Heart right ventricle (tissue), 16 donors: Measurements from ENCODE around the gene CACNA1C. TPM values are rescaled to one million over a fixed set of nuclear protein-coding genes. Genes with fewer than 3 reads are reported as not detected.
A peak's percentile ranks its signal among the peaks of the same experiment; 100 is the strongest.

Source experiments
- ATAC-seq, 8 donors: fragments of 200-7000 bp; cut with Tn5 transposase; one replicate each; pipeline ENCODE4 v1.9.1; 2020; ENCODE audit warnings: mild to moderate bottlenecking in 8 of 8, moderate library complexity in 8 of 8, moderate number of reproducible peaks in 1 of 8
- DNase-seq, 2 donors: peaks; one replicate each; pipeline ENCODE4 v3.0.0-alpha.2; 2020
- H3K27ac ChIP-seq, 10 donors: fragments of 200-600 bp; sonication (generic) in 2 of 10; one replicate each; pipeline versions ENCODE4 v1.5.0 to v1.8.0; 2020 to 2022; ENCODE audit warnings: mild to moderate bottlenecking in 3 of 10
- H3K27me3 ChIP-seq, 7 donors: fragments of 200-600 bp; one replicate each; pipeline ENCODE4 v1.8.0; 2021 to 2022; ENCODE audit warnings: mild to moderate bottlenecking in 2 of 7
- H3K36me3 ChIP-seq, 9 donors: fragments of 200-600 bp; sonication (generic) in 1 of 9; one replicate each; pipeline versions ENCODE4 v1.5.0 to v1.8.0; 2020 to 2022; ENCODE audit warnings: mild to moderate bottlenecking in 2 of 9
- H3K4me1 ChIP-seq, 9 donors: fragments of 200-600 bp; sonication (generic) in 1 of 9; one replicate each; pipeline versions ENCODE4 v1.5.0 to v1.8.0; 2020 to 2022; ENCODE audit warnings: mild to moderate bottlenecking in 4 of 9
- H3K4me3 ChIP-seq, 10 donors: fragments of 200-600 bp; sonication (generic) in 2 of 10; one replicate each; pipeline versions ENCODE4 v1.5.0 to v1.8.0; 2020 to 2022; ENCODE audit warnings: mild to moderate bottlenecking in 7 of 10, moderate library complexity in 2 of 10
- H3K9me3 ChIP-seq, 11 donors: fragments of 200-600 bp in 10 of 11; sonication (generic) in 2 of 11; one replicate each; pipeline versions ENCODE4 v1.5.0 to v1.8.0; 2013 to 2022; ENCODE audit warnings: mild to moderate bottlenecking in 2 of 11, control low read depth in 1 of 11, moderate library complexity in 1 of 11
- CTCF ChIP-seq, 9 donors: fragments of 200-600 bp; sonication (generic) in 2 of 9; IDR thresholded peaks; one replicate each; pipeline versions ENCODE4 v1.5.0 to v1.8.0; 2021 to 2022; ENCODE audit warnings: antibody characterized with exemption in 9 of 9, mild to moderate bottlenecking in 5 of 9, moderate library complexity in 1 of 9
- WGBS, 2 donors: extraction: QIAGEN DNeasy Blood & Tissue Kit; methylation state at CpG; one replicate each; pipeline ENCODE4 v1.1.7; 2013; ENCODE audit warnings: inconsistent platforms in 1 of 2; 5-methylcytosine and 5-hydroxymethylcytosine counted together
- intact Hi-C, 10 donors: fragments of 100-400 bp; cut with DNase I; formaldehyde crosslinking; loops; one replicate each; pipeline versions ENCODE4 v1.11.1 to v1.14.2; 2022
- polyA plus RNA-seq, 2 donors: library from polyadenylated mRNA; stranded (reverse); fragments of 200-250 nt; gene quantifications; one replicate each; pipeline ENCODE4 v1.2.3, GENCODE V29; 2013
- total RNA-seq, 10 donors: library from RNA; stranded (reverse); fragmentation: NEBNext Ultra II Directional in 3 of 10; extraction: Animal tissue kit (Norgen Biotek cat#: 25700) in 3 of 10; gene quantifications; one replicate each; pipeline versions ENCODE4 v1.2.1 to v1.2.4, GENCODE V29; 2021 to 2023
- donor health status: Arrhythmogenic right ventricular cardiomyopathy.
- donor health status: ischemic (EF 13 %, LVEDD 7.1; RV severe dilation, severe dysfunction).
- donor health status: healthy with polysubstance abuse.
- donor health status: DM: no; HTN: yes; CAD: no.
- donor health status: DM: no; HTN: no; CAD: no.
- donor health status: ischemic (EF 25% LVEDD 6.9; RV normal size, moderate dysfunction).
- donor health status: ischemic (EF 25% LVEDD 5.7; RV mildly dilated, moderate dysfunction).
- donor health status: healthy.
- donor health status: DM: yes; HTN: yes; CAD: no.
- donor health status: Ischemic cardiomyopathy.
- donor health status: ischemic (EF 35%, LVEDD 5.7; RV mildly dilated, moderate dysfunction).
- donor health status: nonischemic (EF 11% LVEDD 7.7; RV severe dilation, severe dysfunction).
- donor health status: DM: yes; HTN: yes; CAD: no.
- donor health status: PGD.
- donor health status: ischemic (EF 29% LVEDD 5.4; RV normal size, mild dysfunction).
- donor health status: nonischemic (EF 23%, LVEDD 6.1; RV moderate dilation, normal function).

The CACNA1C gene
- total and polyA plus RNA-seq, 12 donors = 19.1 to 222 (median 183) TPM

GRCh38 chr12:2347844-2348481, 295.2 kb downstream of the CACNA1C start:
- Histone ChIP-seq H3K27me3 (no peaks in the 10 kb centered on the region), H3K4me3 (no peak overlapping the region), H3K9me3 (no peaks in the 10 kb centered on the region), H3K4me1 (peaks cover 9 to 86% (median 55%) of the 10 kb centered on the region in 9 donors), H3K27ac (peak overlapping the region in 8 of 10 donors; percentile 20 to 60 (median 42)), H3K36me3 (no peaks in the 10 kb centered on the region)
- DNase-seq = no peak
- 63 to 69% methylated on average over 19 of the region's 19 CpGs for WGBS, 2 donors
- intact Hi-C loops = no loop called here
- no peak for TF ChIP-seq CTCF (IDR thresholded peaks at IDR 0.05)
- peak in 6 of 8 donors; percentile 9 to 53 (median 33) for ATAC-seq

- H3K4me3 ChIP-seq = no peak overlapping the region
- no peak for DNase-seq
- intact Hi-C loops = no loop called here
- H3K36me3 ChIP-seq = no peaks in the 10 kb centered on the region
- ATAC-seq = peak in 5 of 8 donors; percentile 6 to 26 (median 18)
- peaks cover 9 to 86% (median 54%) of the 10 kb centered on the region in 9 donors for H3K4me1 ChIP-seq
- no peaks in the 10 kb centered on the region for H3K27me3 ChIP-seq
- no peaks in the 10 kb centered on the region for H3K9me3 ChIP-seq
- H3K27ac ChIP-seq = peak overlapping the region in 8 of 10 donors; percentile 17 to 60 (median 42)
- WGBS, 2 donors = 56 to 63% methylated on average over 11 of the region's 11 CpGs
- no peak for TF ChIP-seq CTCF (IDR thresholded peaks at IDR 0.05)
Measured at GRCh38 chr12:2348482-2348852, 295.7 kb downstream of the CACNA1C start.

- Histone ChIP-seq H3K4me3 (no peak overlapping the region), H3K9me3 (no peaks in the 10 kb centered on the region), H3K36me3 (no peaks in the 10 kb centered on the region), H3K4me1 (peaks cover 15 to 86% (median 47%) of the 10 kb centered on the region in 9 donors), H3K27me3 (no peaks in the 10 kb centered on the region), H3K27ac (no peak overlapping the region)
- no peak for TF ChIP-seq CTCF (IDR thresholded peaks at IDR 0.05)
- no peak for ATAC-seq
- intact Hi-C loops = no loop called here
- 92 to 95% methylated on average over 8 of the region's 8 CpGs for WGBS, 2 donors
- no peak for DNase-seq
Measured at GRCh38 chr12:2351161-2351560, 298.4 kb downstream of the CACNA1C start.

- TF ChIP-seq CTCF (IDR thresholded peaks at IDR 0.05) = no peak
- ATAC-seq (no peak), DNase-seq (no peak)
- Histone ChIP-seq H3K27ac (no peak overlapping the region), H3K4me3 (no peak overlapping the region), H3K36me3 (no peaks in the 10 kb centered on the region), H3K27me3 (no peaks in the 10 kb centered on the region), H3K9me3 (no peaks in the 10 kb centered on the region), H3K4me1 (peaks cover 12 to 84% (median 41%) of the 10 kb centered on the region in 9 donors)
- intact Hi-C loops = no loop called here
- WGBS, 2 donors = 93 to 95% methylated on average over 6 of the region's 6 CpGs
Measured at GRCh38 chr12:2352203-2352602, 299.4 kb downstream of the CACNA1C start.
